SK-N-SH treated with all-trans-retinoic acid at 6 μM for 48 hours (cell line): ENCODE measurements around the gene ZNF471.
A peak's percentile ranks its signal among the peaks of the same experiment; 100 is the strongest.

Experiments
- ATAC-seq: fragments of 200-7000 bp; cut with Tn5 transposase; 3 replicates; pipeline ENCODE4 v1.9.1; 2020; ENCODE audit warnings: mild to moderate bottlenecking, moderate library complexity
- ARNTL ChIP-seq: fragments of 450-650 bp; formaldehyde crosslinking; IDR thresholded peaks from 2 replicates; pipeline ENCODE4 v1.5.0; 2020; ENCODE audit warnings: low read depth, mild to moderate bottlenecking, moderate library complexity, borderline replicate concordance
- BACH2 ChIP-seq: fragments of 250-450 bp; sonication (Bioruptor Pico); IDR thresholded peaks from 2 replicates; pipeline ENCODE4 v1.9.0; 2021; ENCODE audit warnings: mild to moderate bottlenecking, borderline replicate concordance
- CSDC2 ChIP-seq: fragments of 250-450 bp; sonication (Bioruptor Pico); IDR thresholded peaks from 2 replicates; pipeline ENCODE4 v1.5.0; 2020; ENCODE audit warnings: mild to moderate bottlenecking, moderate library complexity
- ESRRG ChIP-seq: fragments of 250-450 bp; sonication (Bioruptor Pico); IDR thresholded peaks from 2 replicates; pipeline ENCODE4 v1.6.1; 2021; ENCODE audit warnings: mild to moderate bottlenecking
- OSR1 ChIP-seq: fragments of 250-450 bp; sonication (Bioruptor Pico); IDR thresholded peaks from 2 replicates; pipeline ENCODE4 v1.8.0; 2022; ENCODE audit warnings: moderate library complexity, mild to moderate bottlenecking, inconsistent platforms
- PATZ1 ChIP-seq: fragments of 250-450 bp; sonication (Bioruptor Pico); IDR thresholded peaks from 2 replicates; pipeline ENCODE4 v1.8.0; 2020; ENCODE audit warnings: mild to moderate bottlenecking, moderate library complexity, borderline replicate concordance
- PPARA ChIP-seq: fragments of 250-450 bp; sonication (Bioruptor Pico); IDR thresholded peaks from 2 replicates; pipeline ENCODE4 v1.5.0; 2020; ENCODE audit warnings: mild to moderate bottlenecking, borderline replicate concordance
- RARB ChIP-seq: fragments of 250-450 bp; sonication (Bioruptor Pico); IDR thresholded peaks from 2 replicates; pipeline ENCODE4 v1.8.0; 2021; ENCODE audit warnings: mild to moderate bottlenecking, moderate library complexity
- SNAI2 ChIP-seq: fragments of 250-450 bp; sonication (Bioruptor Pico); IDR thresholded peaks from 2 replicates; pipeline ENCODE4 v1.5.0; 2020; ENCODE audit warnings: mild to moderate bottlenecking, moderate library complexity
- TCF4 ChIP-seq: fragments of 250-450 bp; sonication (Bioruptor Pico); IDR thresholded peaks from 2 replicates; pipeline ENCODE4 v1.8.0; 2021; ENCODE audit warnings: mild to moderate bottlenecking, moderate library complexity, borderline replicate concordance
- TOX ChIP-seq: fragments of 250-450 bp; sonication (Bioruptor Pico); IDR thresholded peaks from 2 replicates; pipeline ENCODE4 v1.8.0; 2021; ENCODE audit warnings: mild to moderate bottlenecking, moderate library complexity, borderline replicate concordance
- ZC3H10 ChIP-seq: fragments of 250-450 bp; sonication (Bioruptor Pico); IDR thresholded peaks from 2 replicates; pipeline ENCODE4 v1.5.1; 2021; ENCODE audit warnings: mild to moderate bottlenecking, moderate library complexity
- ZFP3 ChIP-seq: fragments of 250-450 bp; sonication (Bioruptor Pico); IDR thresholded peaks from 2 replicates; pipeline ENCODE4 v1.5.0; 2020; ENCODE audit warnings: mild to moderate bottlenecking, moderate library complexity
- ZFP30 ChIP-seq: fragments of 450-650 bp; formaldehyde crosslinking; IDR thresholded peaks from 2 replicates; pipeline ENCODE4 v1.5.0; 2022; ENCODE audit warnings: mild to moderate bottlenecking, moderate library complexity
- ZNF70 ChIP-seq: fragments of 450-650 bp; formaldehyde crosslinking; IDR thresholded peaks from 2 replicates; pipeline ENCODE4 v1.5.0; 2020; ENCODE audit warnings: mild to moderate bottlenecking, moderate library complexity
- ZNF8 ChIP-seq: fragments of 450-650 bp; formaldehyde crosslinking; IDR thresholded peaks from 2 replicates; pipeline ENCODE4 v1.5.0; 2020; ENCODE audit warnings: mild to moderate bottlenecking, moderate library complexity
- TF ChIP-seq, protein P1 (sequence below): fragments of 250-450 bp; sonication (Bioruptor Pico); IDR thresholded peaks from 2 replicates; pipeline ENCODE4 v1.5.1; 2020; ENCODE audit warnings: low read depth, mild to moderate bottlenecking, moderate library complexity
- TF ChIP-seq, protein P2 (sequence below): fragments of 250-450 bp; sonication (Bioruptor Pico); IDR thresholded peaks from 2 replicates; pipeline ENCODE4 v1.5.1; 2021; ENCODE audit warnings: mild to moderate bottlenecking, moderate library complexity
- TF ChIP-seq, protein P3 (sequence below): fragments of 250-450 bp; sonication (Bioruptor Pico); IDR thresholded peaks from 2 replicates; pipeline ENCODE4 v1.5.0; 2020; ENCODE audit warnings: mild to moderate bottlenecking, moderate library complexity

ZNF471 gene

GRCh38 chr19:56538254-56538760 lies 30.7 kb downstream of the ZNF471 start (continued):
- no peak for TF ChIP-seq PATZ1 (CRISPR knock-in tag)
- no peak for TF ChIP-seq ZFP3
- TF ChIP-seq OSR1 (CRISPR knock-in tag), result no peak
- TF ChIP-seq BACH2 (CRISPR knock-in tag), result no peak

- ATAC-seq, result peak; percentile 83
- TF ChIP-seq PPARA (CRISPR knock-in tag) (no peak), ZC3H10 (CRISPR knock-in tag) (no peak), RARB (no peak), PATZ1 (CRISPR knock-in tag) (no peak), ZNF8 (CRISPR knock-in tag) (no peak), ESRRG (CRISPR knock-in tag) (no peak), TOX (CRISPR knock-in tag) (no peak)
- TF ChIP-seq, protein P1, sequence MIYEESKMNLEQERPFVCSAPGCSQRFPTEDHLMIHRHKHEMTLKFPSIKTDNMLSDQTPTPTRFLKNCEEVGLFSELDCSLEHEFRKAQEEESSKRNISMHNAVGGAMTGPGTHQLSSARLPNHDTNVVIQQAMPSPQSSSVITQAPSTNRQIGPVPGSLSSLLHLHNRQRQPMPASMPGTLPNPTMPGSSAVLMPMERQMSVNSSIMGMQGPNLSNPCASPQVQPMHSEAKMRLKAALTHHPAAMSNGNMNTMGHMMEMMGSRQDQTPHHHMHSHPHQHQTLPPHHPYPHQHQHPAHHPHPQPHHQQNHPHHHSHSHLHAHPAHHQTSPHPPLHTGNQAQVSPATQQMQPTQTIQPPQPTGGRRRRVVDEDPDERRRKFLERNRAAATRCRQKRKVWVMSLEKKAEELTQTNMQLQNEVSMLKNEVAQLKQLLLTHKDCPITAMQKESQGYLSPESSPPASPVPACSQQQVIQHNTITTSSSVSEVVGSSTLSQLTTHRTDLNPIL, result no peak
These were observed 31.2 kb downstream of the ZNF471 start, which contains the start of gene ZFP28 for GRCh38 chr19:56538761-56539263. Gene ZFP28 (plus strand): TSS chr19:56538948. CDS start chr19:56539019, 71 bp downstream.

GRCh38 chr19:56543776-56544175 lies 36.1 kb downstream of the ZNF471 start:
- no peak for ATAC-seq
- TF ChIP-seq, protein P1, result no peak
- TF ChIP-seq ZC3H10 (CRISPR knock-in tag) (no peak), ZFP3 (no peak), CSDC2 (CRISPR knock-in tag) (no peak), TCF4 (CRISPR knock-in tag) (no peak)
- TF ChIP-seq, protein P2, sequence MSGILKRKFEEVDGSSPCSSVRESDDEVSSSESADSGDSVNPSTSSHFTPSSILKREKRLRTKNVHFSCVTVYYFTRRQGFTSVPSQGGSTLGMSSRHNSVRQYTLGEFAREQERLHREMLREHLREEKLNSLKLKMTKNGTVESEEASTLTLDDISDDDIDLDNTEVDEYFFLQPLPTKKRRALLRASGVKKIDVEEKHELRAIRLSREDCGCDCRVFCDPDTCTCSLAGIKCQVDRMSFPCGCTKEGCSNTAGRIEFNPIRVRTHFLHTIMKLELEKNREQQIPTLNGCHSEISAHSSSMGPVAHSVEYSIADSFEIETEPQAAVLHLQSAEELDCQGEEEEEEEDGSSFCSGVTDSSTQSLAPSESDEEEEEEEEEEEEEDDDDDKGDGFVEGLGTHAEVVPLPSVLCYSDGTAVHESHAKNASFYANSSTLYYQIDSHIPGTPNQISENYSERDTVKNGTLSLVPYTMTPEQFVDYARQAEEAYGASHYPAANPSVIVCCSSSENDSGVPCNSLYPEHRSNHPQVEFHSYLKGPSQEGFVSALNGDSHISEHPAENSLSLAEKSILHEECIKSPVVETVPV, result no peak

- no peak for ATAC-seq
- TF ChIP-seq ZFP30 (CRISPR knock-in tag) (no peak), ZFP3 (no peak), BACH2 (CRISPR knock-in tag) (no peak)
These were observed 39.9 kb downstream of the ZNF471 start for GRCh38 chr19:56547535-56547934.

DNA sequence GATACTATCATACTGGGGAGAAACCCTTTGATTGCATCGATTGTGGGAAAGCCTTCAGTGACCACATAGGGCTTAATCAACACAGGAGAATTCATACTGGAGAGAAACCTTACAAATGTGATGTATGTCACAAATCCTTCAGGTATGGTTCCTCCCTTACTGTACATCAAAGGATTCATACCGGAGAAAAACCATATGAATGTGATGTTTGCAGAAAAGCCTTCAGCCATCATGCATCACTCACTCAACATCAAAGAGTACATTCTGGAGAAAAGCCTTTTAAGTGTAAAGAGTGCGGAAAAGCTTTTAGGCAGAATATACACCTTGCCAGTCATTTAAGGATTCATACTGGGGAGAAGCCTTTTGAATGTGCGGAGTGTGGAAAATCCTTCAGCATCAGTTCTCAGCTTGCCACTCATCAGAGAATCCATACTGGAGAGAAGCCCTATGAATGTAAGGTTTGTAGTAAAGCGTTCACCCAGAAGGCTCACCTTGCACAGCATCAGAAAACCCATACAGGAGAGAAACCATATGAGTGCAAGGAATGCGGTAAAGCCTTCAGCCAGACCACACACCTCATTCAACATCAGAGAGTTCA lies 46.7 kb downstream of the ZNF471 start:
- no peak for ATAC-seq
- TF ChIP-seq PPARA (CRISPR knock-in tag) (no peak), ARNTL (CRISPR knock-in tag) (no peak), ESRRG (CRISPR knock-in tag) (no peak), BACH2 (CRISPR knock-in tag) (no peak), ZC3H10 (CRISPR knock-in tag) (no peak), ZFP30 (CRISPR knock-in tag) (no peak), SNAI2 (CRISPR knock-in tag) (no peak), CSDC2 (CRISPR knock-in tag) (no peak), ZNF70 (CRISPR knock-in tag) (no peak)
- TF ChIP-seq, protein P1, result no peak
- TF ChIP-seq, protein P3, sequence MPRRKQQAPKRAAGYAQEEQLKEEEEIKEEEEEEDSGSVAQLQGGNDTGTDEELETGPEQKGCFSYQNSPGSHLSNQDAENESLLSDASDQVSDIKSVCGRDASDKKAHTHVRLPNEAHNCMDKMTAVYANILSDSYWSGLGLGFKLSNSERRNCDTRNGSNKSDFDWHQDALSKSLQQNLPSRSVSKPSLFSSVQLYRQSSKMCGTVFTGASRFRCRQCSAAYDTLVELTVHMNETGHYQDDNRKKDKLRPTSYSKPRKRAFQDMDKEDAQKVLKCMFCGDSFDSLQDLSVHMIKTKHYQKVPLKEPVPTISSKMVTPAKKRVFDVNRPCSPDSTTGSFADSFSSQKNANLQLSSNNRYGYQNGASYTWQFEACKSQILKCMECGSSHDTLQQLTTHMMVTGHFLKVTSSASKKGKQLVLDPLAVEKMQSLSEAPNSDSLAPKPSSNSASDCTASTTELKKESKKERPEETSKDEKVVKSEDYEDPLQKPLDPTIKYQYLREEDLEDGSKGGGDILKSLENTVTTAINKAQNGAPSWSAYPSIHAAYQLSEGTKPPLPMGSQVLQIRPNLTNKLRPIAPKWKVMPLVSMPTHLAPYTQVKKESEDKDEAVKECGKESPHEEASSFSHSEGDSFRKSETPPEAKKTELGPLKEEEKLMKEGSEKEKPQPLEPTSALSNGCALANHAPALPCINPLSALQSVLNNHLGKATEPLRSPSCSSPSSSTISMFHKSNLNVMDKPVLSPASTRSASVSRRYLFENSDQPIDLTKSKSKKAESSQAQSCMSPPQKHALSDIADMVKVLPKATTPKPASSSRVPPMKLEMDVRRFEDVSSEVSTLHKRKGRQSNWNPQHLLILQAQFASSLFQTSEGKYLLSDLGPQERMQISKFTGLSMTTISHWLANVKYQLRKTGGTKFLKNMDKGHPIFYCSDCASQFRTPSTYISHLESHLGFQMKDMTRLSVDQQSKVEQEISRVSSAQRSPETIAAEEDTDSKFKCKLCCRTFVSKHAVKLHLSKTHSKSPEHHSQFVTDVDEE (CRISPR knock-in tag), result no peak
